Stimulated activated CD4-positive, alpha-beta T cell treated with anti-CD3 and anti-CD28 coated beads, Interleukin-1b, Interleukin-23, amount 100 ng/mL, for 4 hours (primary cell): ENCODE measurements around the gene C1GALT1.
A peak's percentile ranks its signal among the peaks of the same experiment; 100 is the strongest.

Experiments
- DNase-seq, 2 donors: peaks; one replicate each; pipeline ENCODE4 v3.0.0-alpha.2; 2020; ENCODE audit warnings: low read depth in 2 of 2

Gene C1GALT1

DNA sequence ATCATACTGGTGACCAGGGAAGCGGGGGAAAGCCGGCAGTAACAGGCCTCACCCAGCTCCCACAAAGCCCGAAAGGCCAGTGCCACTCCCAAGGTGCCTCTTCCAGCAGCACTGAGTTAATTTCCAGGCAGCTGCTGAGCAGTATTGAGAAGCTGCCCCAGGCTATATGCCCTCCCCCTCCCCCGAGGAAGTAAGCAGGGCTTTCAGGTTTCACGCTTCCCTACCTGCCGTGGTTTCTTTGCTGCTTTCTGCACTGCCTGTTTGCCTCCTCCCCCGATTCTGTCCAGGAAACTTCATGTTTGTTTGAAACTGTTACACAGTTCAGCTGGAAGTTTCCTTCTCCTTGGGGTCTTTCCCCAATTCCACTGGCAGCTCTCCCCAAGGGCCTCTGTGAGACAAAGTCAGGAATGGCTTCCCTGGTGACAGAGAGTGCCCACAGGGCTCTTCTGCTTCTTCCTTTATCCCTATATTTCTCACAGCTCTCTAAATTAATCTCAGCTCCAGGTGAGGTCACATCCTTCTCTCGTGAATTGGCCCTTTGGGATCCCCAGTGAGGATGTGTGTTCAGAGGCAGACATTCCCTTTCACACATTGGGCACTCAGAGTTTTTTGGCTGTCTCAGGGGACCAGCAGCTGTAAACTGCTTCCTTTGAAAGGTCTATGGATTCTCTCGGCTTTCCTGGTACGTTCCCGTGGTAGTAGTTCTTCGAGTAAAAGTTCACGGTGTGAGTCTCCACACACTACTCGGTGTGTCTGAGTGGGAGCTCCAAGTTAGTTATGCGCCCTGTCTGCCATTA is 19.4 kb downstream of the C1GALT1 start:
- peak; percentile 3 to 21 for DNase-seq

- DNase-seq: no peak
Observed at GRCh38 chr7:7202375-7202720, 20.0 kb downstream of the C1GALT1 start.

DNA sequence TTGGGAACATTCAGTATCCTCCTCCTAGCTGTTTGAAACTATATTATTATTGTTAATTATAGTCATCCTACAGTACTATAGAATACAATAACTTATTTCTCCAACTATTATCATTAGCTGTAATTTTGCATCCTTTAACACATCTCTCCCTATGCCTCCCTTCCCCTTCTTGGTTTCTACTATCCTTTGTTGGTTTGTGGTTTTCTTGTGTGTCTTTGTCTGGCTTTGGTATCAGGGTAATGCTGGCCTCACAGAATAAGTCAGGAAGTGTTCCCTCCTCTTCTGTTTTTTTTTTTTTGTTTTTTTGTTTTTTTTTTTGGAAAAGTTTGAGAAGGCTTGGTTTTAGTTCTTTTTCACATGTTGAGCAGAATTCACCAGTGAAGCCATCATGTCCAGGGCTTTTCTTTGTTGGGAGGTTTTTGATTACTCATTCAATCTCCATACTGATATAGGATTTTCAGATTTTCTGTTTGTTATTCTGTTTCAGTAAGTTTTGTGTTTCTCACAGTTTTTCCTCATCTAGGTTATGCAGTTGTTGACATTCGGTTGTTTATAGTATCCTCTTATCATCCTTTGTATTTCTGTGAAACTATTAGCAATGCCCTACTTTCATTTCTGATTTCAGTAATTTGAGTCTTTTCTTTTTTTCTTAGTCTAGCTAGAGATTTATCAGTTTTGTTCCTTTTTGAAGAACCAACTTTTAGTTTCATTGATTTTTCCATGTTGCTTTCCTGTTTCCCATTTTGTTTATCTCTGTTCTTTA is 21.6 kb downstream of the C1GALT1 start:
- no peak for DNase-seq

DNA sequence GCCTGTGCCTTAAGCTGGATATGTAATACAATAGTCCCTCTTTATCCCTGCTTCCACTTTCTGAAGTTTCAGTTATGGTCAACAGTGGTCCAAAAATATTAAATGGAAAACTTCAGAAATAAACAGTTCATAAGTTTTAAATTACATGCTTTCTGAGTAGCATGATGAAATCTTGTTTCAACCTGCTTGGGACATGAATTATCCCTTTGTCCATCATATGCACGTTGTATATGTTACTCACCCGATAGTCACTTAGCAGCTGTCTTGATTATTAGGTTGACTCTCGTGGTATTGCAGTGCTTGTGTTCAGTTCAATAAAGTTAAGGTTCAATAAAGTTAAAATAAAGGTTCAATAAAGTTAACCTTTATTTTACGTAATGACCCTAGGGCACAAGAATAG is 25.5 kb downstream of the C1GALT1 start:
- DNase-seq: no peak

DNA sequence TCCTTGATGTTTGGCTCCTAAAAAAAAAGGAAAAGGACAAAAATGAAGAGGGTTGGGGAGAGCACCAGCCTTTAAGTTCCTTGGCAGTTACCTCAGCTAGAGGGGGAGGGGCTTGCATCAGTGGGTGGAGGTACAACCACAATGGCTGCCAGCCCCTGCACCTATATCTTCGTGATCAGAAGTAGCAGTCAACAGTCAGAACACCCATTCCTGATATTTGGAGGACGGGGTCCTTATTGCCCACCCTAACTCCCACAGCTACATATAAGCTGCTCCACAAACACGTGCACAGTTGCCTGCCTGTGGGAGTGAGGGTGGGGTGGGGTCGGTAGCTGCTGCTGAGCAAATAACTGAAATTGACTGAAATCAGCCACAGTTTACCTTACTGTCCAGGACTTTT is 26.2 kb downstream of the C1GALT1 start:
- DNase-seq: no peak

DNA sequence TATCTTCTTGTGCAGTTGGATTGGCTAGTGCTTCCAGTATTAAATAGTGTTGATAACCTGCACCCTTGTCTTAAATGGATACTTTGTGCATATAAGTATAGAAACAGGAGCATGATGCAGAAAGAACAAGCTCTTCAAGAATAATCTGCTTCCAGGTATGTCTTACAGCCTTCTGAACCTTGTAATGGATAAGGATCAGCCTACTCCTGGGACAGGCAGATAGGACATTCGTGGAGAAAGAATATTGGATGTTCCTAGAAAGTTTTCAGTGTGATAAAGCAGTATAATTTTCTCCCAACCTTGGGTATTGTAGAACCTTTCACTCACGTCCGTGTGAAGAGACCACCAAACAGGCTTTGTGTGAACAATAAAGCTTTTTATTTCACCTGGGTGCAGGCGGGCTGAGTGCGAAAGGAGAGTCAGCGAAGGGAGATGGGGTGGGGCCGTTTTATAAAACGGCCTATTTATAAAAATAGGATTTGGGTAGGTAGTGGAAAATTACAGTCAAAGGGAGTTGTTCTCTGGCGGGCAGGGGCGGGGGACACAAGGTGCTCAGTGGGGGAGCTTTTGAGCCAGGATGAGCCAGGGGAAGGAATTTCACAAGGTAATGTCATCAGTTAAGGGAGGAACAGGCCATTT is 27.2 kb downstream of the C1GALT1 start:
- no peak for DNase-seq

DNA sequence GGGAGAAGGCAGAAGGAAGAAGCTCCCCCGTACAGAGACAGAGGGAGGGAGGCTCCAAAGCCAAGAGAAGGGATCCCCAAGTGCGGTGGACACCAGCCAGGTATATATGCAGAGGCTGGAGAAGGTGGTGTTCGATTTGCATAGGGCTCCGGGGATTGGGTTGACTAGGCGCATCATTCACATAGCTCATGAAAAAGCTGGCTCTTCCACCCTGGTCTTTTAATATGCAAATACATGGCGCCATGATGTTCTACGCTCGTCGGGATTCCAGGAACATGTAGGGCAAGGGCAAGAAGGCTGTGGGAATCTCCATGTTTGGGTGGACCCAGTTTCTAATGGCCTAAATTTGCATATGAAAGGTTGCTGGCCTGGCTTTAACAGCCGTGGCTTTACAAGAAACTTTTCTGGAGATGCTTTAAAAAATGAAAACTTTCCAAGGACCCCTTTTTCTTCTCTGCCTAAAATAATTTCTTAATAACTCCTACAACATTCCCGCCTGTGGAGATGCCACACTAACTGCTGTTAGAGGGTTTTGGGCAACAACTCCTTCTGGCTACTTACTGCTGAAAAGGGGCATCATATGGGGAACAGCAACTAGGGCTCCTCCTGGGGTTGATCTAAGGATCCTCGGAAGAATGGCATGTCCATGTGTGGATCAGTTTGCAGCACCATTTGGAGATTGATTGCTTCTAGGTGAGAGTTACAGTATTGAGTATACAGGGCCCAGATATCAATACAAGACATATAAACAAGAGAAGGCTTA is 28.3 kb downstream of the C1GALT1 start:
- DNase-seq: no peak

DNA sequence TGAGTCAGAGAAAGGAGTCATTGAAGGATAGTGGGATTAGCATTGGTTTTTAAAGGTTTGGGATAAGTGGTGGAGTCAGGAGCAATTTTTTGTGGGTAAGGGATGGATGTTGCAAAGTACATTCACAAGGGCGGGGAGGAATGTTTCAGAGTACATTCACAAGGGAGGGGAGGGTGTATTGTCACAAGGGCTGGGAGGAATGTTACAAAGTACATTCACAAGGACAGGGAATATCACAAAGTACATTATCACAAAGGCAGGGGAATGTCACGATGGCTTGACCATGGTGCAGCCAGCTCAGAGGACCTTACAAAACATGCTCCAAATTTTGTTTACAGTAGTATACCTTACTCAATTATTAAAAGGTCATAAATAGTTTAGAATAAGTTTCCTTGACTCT is 30.3 kb downstream of the C1GALT1 start:
- DNase-seq: no peak

- DNase-seq: no peak
Observed at GRCh38 chr7:7214398-7215347, 32.3 kb downstream of the C1GALT1 start.

- DNase-seq: no peak
Observed at GRCh38 chr7:7216279-7216678, 33.9 kb downstream of the C1GALT1 start.

GRCh38 chr7:7219216-7219615 is 36.9 kb downstream of the C1GALT1 start:
- DNase-seq: no peak

- DNase-seq: no peak
Observed at GRCh38 chr7:7220821-7221220, 38.5 kb downstream of the C1GALT1 start.

DNA sequence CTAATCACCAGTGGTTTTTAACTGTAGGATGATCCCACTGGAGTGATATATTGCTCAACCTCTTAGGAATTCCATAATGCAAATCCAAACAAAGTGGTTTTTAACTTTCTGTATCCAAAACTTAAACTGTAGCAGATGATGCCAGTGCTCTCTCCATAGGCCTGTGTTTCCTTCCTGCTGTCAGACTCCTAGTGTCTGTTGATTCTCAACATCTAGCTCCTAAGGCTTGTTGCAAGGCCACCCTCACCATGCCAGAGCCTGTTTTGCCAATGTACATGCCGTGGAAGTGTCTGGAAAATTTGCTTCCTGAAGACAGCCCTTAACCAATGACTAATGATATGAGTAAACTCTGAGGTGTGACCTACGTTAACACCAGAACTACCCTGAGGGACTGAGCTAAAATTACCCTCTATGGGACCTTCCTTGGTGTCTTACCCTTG is 39.3 kb downstream of the C1GALT1 start:
- DNase-seq: no peak

DNA sequence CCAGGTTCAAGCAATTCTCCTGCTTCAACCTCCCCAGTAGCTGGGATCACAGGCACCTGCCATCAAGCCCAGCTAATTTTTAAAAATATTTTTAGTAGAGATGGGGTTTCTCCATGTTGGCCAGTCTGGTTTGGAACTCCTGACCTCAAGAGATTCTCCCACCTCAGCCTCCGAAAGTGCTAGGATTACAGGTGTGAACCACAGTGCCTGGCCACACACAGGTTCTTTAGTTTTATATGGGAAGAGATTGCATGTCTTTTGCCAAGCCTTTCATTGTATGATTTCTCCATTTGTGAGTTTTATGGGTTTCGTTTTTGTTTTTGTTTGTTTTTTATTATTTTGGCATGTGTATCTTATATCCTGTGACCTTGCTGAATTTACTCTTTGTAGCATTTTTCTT is 40.9 kb downstream of the C1GALT1 start:
- DNase-seq: no peak

DNA sequence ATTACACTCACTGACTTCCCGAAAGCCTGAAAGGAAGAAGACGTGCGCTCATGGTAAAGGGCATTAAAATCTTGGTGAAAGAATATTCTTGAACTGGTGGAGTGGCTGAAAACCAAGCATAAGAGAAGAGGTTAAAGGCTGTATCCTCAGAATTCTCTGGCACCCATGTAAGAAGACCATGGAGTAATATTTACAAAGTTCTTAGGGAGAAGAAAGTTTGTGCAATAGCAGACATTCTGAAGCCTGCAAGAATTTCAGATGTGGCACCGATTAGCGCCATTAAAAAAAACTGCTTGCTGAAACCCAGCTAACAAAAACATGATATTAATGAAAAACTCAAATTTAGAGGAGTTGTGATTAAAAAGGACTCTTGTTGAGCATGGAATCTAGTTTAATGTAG is 44.1 kb downstream of the C1GALT1 start:
- no peak for DNase-seq

- DNase-seq: no peak
Observed at GRCh38 chr7:7228472-7228871, 46.1 kb downstream of the C1GALT1 start.

- DNase-seq: no peak
Observed at GRCh38 chr7:7228967-7229366, 46.6 kb downstream of the C1GALT1 start.

- no peak for DNase-seq
Observed at GRCh38 chr7:7231000-7231399, 48.7 kb downstream of the C1GALT1 start.

DNA sequence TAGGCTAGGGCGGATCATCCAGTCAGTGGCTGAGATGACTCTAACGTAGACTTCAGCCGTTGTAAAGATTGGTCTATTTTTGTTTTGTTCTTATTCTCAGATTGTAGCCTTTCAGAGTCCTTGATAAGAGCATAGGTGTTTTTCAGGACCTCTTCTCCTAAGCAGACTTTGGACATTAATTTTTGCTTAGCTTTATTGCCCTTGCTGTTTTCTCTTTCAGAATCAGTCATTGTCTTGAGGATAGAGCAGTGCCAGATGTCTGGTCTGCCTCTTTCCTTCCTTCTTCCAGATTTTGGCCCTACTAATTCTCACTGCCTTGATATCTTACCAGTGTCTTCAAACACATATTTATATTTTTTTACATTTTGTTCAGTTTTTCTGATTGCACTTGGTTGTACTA is 49.5 kb downstream of the C1GALT1 start:
- no peak for DNase-seq

DNA sequence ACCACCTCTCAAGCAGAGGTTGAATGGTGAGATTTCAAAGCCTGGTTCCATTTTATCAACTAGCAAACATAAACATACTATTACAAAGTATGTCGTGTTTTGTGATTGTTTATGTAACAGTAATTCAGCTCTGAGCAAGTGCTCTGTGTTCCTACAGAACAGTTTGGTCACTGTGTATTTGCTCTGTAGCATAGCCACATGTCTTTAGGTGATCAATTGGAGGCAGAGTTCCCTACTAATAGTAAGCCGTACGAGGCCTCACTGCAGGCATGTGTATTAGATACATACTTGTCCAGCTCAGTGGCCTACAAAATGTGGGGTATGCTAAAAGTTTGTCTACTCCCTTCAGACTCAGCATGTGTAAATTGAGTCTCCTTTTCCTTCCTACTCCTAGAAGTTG is 53.0 kb downstream of the C1GALT1 start:
- DNase-seq: no peak

GRCh38 chr7:7236041-7236440 is 53.7 kb downstream of the C1GALT1 start:
- no peak for DNase-seq
